Parathyroid adenoma (tissue), 2 donors: ENCODE results near the gene PDE10A.

Experiments used
- H2AFZ ChIP-seq: fragments of 300-600 bp; sonication (generic); one replicate; pipeline ENCODE4 v1.7.0; 2017; ENCODE audit warnings: antibody characterized with exemption, mild to moderate bottlenecking
- H3K27ac ChIP-seq: fragments of 300-600 bp; sonication (generic); one replicate; pipeline ENCODE4 v1.7.0; 2017
- H3K27me3 ChIP-seq: fragments of 300-600 bp; sonication (generic); one replicate; pipeline ENCODE4 v1.7.0; 2017; ENCODE audit warnings: low read length; ENCODE audit not compliant: control insufficient read depth, insufficient read depth
- H3K36me3 ChIP-seq: fragments of 300-600 bp; sonication (generic); one replicate; pipeline ENCODE4 v1.7.0; 2017; ENCODE audit warnings: low read length; ENCODE audit not compliant: control insufficient read depth, insufficient read depth
- H3K4me1 ChIP-seq: fragments of 300-600 bp; sonication (generic); one replicate; pipeline ENCODE4 v1.7.0; 2017; ENCODE audit warnings: control low read depth
- H3K4me2 ChIP-seq: fragments of 300-600 bp; sonication (generic); one replicate; pipeline ENCODE4 v1.7.0; 2017; ENCODE audit warnings: low read length
- H3K4me3 ChIP-seq: fragments of 300-600 bp; sonication (generic); one replicate; pipeline ENCODE4 v1.7.0; 2017; ENCODE audit warnings: low read depth, low read length
- H3K79me2 ChIP-seq: fragments of 300-600 bp; sonication (generic); one replicate; pipeline ENCODE4 v1.7.0; 2017; ENCODE audit warnings: control low read depth
- H3K9ac ChIP-seq: fragments of 300-600 bp; sonication (generic); one replicate; pipeline ENCODE4 v1.7.0; 2017; ENCODE audit warnings: mild to moderate bottlenecking
- H3K9me3 ChIP-seq: fragments of 300-600 bp; sonication (generic); one replicate; pipeline ENCODE4 v1.7.0; 2017; ENCODE audit warnings: low read length; ENCODE audit not compliant: control insufficient read depth
- CTCF ChIP-seq: fragments of 300-600 bp; sonication (generic); IDR thresholded peaks from one replicate; pipeline ENCODE4 v1.7.0; 2017; ENCODE audit warnings: antibody characterized with exemption, mild to moderate bottlenecking
- donor health status: primary hyperparathyroidism.

Gene PDE10A

GRCh38 chr6:165689699-165690098 lies 26.7 kb upstream of the PDE10A start:
- no peak overlapping the region for H3K9ac ChIP-seq
- no peak overlapping the region for H2AFZ ChIP-seq
- H3K79me2 ChIP-seq = no peaks in the 10 kb centered on the region
- no peak overlapping the region for H3K4me2 ChIP-seq
- H3K9me3 ChIP-seq = no peaks in the 10 kb centered on the region
- H3K27ac ChIP-seq = no peak overlapping the region
- H3K4me1 ChIP-seq = no peaks in the 10 kb centered on the region
- no peaks in the 10 kb centered on the region for H3K27me3 ChIP-seq
- no peaks in the 10 kb centered on the region for H3K36me3 ChIP-seq
- TF ChIP-seq CTCF = no peak
- no peak overlapping the region for H3K4me3 ChIP-seq

GRCh38 chr6:165686596-165687365 lies 23.7 kb upstream of the PDE10A start:
- Histone ChIP-seq H3K27ac (no peak overlapping the region), H3K4me1 (no peaks in the 10 kb centered on the region), H3K9ac (no peak overlapping the region), H2AFZ (no peak overlapping the region), H3K27me3 (no peaks in the 10 kb centered on the region), H3K36me3 (no peaks in the 10 kb centered on the region), H3K9me3 (no peaks in the 10 kb centered on the region), H3K79me2 (no peaks in the 10 kb centered on the region), H3K4me3 (no peak overlapping the region), H3K4me2 (no peak overlapping the region)
- no peak for TF ChIP-seq CTCF

GRCh38 chr6:165685302-165685701 lies 22.3 kb upstream of the PDE10A start:
- no peaks in the 10 kb centered on the region for H3K27me3 ChIP-seq
- TF ChIP-seq CTCF = no peak
- H3K9ac ChIP-seq = no peak overlapping the region
- H3K36me3 ChIP-seq = no peaks in the 10 kb centered on the region
- no peak overlapping the region for H3K27ac ChIP-seq
- H3K4me2 ChIP-seq = no peak overlapping the region
- H3K9me3 ChIP-seq = no peaks in the 10 kb centered on the region
- no peak overlapping the region for H3K4me3 ChIP-seq
- no peaks in the 10 kb centered on the region for H3K4me1 ChIP-seq
- H2AFZ ChIP-seq = no peak overlapping the region
- H3K79me2 ChIP-seq = no peaks in the 10 kb centered on the region

GRCh38 chr6:165684333-165684732 lies 21.3 kb upstream of the PDE10A start:
- H3K4me2 ChIP-seq = no peak overlapping the region
- no peak for TF ChIP-seq CTCF
- no peaks in the 10 kb centered on the region for H3K9me3 ChIP-seq
- no peaks in the 10 kb centered on the region for H3K4me1 ChIP-seq
- no peak overlapping the region for H3K9ac ChIP-seq
- no peak overlapping the region for H2AFZ ChIP-seq
- H3K4me3 ChIP-seq = no peak overlapping the region
- no peaks in the 10 kb centered on the region for H3K27me3 ChIP-seq
- no peak overlapping the region for H3K27ac ChIP-seq
- no peaks in the 10 kb centered on the region for H3K36me3 ChIP-seq
- H3K79me2 ChIP-seq = no peaks in the 10 kb centered on the region

GRCh38 chr6:165680975-165681374 lies 17.9 kb upstream of the PDE10A start:
- Histone ChIP-seq H3K4me2 (no peak overlapping the region), H3K4me3 (no peak overlapping the region), H3K9me3 (no peaks in the 10 kb centered on the region), H3K79me2 (no peaks in the 10 kb centered on the region), H3K36me3 (no peaks in the 10 kb centered on the region), H2AFZ (no peak overlapping the region), H3K9ac (no peak overlapping the region), H3K27me3 (no peaks in the 10 kb centered on the region), H3K4me1 (no peaks in the 10 kb centered on the region), H3K27ac (no peak overlapping the region)
- no peak for TF ChIP-seq CTCF
